ENCODE data around the gene CAMK2B.

Gene CAMK2B

DNA sequence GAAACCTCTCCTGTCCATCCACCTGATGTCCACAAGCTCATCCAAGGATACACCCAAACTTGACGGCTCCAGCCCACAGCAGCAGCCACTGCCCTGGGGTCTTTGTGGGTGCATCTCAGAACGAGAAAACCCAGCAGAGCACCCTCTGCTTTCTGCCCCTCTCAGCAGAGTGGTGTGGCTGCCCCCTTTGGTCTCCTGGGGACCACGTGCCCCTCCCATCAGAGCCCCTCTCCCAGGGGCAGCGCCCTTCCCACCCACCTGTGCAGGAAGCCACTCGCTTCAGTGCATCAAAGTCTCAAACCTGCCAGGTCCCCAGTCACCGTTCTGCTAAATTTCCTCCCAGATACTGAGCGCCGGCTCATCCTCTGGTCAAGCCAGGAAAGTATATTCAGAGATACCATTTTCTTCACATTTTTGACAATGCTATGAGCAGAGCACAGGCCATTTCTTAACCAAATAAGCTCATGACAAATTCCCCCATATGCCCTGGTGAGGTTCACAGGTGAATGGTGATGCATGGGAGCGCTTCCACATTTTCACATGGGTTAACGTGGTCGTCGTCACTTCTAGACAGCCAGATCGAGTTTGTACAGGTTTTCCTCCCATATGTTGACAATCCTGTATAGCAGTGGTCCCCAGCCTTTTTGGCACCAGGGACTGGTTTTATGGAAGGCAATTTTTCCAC lies 32.4 kb downstream of the CAMK2B start:
- Histone ChIP-seq H3K4me2 (ENCODE audit: low read length) (no peak overlapping the region), H3K36me3 (ENCODE audit: control insufficient read depth, low read length) (no peaks in the 10 kb centered on the region), H3K27ac (ENCODE audit: low read depth, low read length) (no peak overlapping the region), H3K9me3 (ENCODE audit: control insufficient read depth, insufficient read depth, low read length) (no peaks in the 10 kb centered on the region), H3K79me2 (ENCODE audit: control insufficient read depth, low read length) (no peaks in the 10 kb centered on the region), H3K9me2 (replicated peaks; ENCODE audit: control insufficient read depth, low read length) (no peaks in the 10 kb centered on the region), H4K20me1 (ENCODE audit: control insufficient read depth, insufficient read depth, low read depth, low read length) (no peaks in the 10 kb centered on the region), H3F3A (ENCODE audit: control insufficient read depth, insufficient read depth) (no peaks in the 10 kb centered on the region), H3K4me1 (ENCODE audit: control insufficient read depth, low read length) (no peaks in the 10 kb centered on the region), H3K4me3 (ENCODE audit: low read length) (no peak overlapping the region), H3K27me3 (ENCODE audit: control insufficient read depth, low read length) (peaks cover 56% of the 10 kb centered on the region)
- TF ChIP-seq EZH2phosphoT487 (IDR thresholded peaks at IDR 0.05; ENCODE audit: borderline replicate concordance, low read length) = no peak
- TF ChIP-seq, protein P1, sequence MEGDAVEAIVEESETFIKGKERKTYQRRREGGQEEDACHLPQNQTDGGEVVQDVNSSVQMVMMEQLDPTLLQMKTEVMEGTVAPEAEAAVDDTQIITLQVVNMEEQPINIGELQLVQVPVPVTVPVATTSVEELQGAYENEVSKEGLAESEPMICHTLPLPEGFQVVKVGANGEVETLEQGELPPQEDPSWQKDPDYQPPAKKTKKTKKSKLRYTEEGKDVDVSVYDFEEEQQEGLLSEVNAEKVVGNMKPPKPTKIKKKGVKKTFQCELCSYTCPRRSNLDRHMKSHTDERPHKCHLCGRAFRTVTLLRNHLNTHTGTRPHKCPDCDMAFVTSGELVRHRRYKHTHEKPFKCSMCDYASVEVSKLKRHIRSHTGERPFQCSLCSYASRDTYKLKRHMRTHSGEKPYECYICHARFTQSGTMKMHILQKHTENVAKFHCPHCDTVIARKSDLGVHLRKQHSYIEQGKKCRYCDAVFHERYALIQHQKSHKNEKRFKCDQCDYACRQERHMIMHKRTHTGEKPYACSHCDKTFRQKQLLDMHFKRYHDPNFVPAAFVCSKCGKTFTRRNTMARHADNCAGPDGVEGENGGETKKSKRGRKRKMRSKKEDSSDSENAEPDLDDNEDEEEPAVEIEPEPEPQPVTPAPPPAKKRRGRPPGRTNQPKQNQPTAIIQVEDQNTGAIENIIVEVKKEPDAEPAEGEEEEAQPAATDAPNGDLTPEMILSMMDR (IDR thresholded peaks at IDR 0.05; ENCODE audit: low read depth, low read length, poor library complexity, severe bottlenecking) = no peak

DNA sequence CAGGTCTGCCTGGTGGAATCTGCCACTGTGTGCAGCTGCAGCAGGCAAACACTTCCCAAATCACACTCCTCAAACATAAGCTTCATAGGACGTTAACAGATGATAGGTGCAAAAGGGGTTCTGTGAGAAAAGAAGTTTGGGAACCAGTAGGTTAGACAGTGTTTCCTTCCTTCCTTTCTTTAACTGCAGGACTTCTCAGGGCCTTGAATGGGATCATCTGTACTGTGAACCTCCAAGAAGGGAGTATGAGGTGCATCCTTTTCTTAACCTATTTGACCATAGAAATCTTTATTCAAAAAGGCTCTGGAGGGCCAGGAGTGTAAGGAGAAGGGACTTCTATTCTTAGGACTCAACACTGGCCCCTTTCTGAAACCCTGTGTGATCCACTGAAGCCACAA lies 33.0 kb downstream of the CAMK2B start:
- TF ChIP-seq, protein P1 (IDR thresholded peaks at IDR 0.05; ENCODE audit: low read depth, low read length, poor library complexity, severe bottlenecking) = no peak
- H4K20me1 ChIP-seq (ENCODE audit: control insufficient read depth, insufficient read depth, low read depth, low read length) = no peaks in the 10 kb centered on the region
- H3K4me1 ChIP-seq (ENCODE audit: control insufficient read depth, low read length) = no peaks in the 10 kb centered on the region
- H3F3A ChIP-seq (ENCODE audit: control insufficient read depth, insufficient read depth) = no peaks in the 10 kb centered on the region
- no peaks in the 10 kb centered on the region for H3K9me3 ChIP-seq (ENCODE audit: control insufficient read depth, insufficient read depth, low read length)
- no peaks in the 10 kb centered on the region for H3K79me2 ChIP-seq (ENCODE audit: control insufficient read depth, low read length)
- no peaks in the 10 kb centered on the region for H3K36me3 ChIP-seq (ENCODE audit: control insufficient read depth, low read length)
- H3K27me3 ChIP-seq (ENCODE audit: control insufficient read depth, low read length) = peaks cover 54% of the 10 kb centered on the region
- no peak overlapping the region for H3K27ac ChIP-seq (ENCODE audit: low read depth, low read length)
- H3K4me3 ChIP-seq (ENCODE audit: low read length) = no peak overlapping the region
- H3K9me2 ChIP-seq (replicated peaks; ENCODE audit: control insufficient read depth, low read length) = no peaks in the 10 kb centered on the region
- H3K4me2 ChIP-seq (ENCODE audit: low read length) = no peak overlapping the region

DNA sequence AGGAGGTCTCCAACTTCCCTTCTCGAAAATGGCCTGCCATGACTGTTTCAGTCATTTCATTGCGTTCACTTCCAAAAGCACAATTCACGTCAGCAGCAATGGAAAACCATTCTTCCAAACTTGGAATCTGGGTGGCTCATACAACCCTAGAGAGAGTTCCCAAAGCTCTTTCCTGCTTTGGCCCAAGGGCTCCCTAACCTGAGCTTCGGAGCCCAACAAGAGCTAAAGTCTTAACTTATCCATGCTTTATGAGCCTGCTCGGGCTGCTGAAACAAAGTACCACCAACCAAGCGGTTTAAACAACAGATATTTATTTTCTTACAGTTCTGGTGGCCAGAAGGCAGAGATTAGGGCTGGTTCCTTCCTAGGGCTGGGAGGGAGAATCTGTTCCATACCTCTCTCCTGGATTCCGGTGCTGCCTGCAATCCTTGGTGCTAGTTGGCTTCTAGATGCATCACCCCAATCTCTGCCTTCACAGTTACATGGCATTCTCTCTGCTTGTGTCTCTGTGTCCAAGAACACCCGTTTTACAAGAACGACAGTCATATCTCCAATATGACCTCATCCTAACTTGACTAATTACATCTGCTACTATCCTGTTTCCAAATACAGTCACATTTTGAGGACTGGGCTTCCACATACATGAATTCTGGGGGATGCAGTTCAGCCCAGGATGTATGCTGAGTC lies 33.5 kb downstream of the CAMK2B start:
- H3K27me3 ChIP-seq (ENCODE audit: control insufficient read depth, low read length) = peaks cover 49% of the 10 kb centered on the region
- no peak overlapping the region for H3K4me3 ChIP-seq (ENCODE audit: low read length)
- TF ChIP-seq, protein P1 (IDR thresholded peaks at IDR 0.05; ENCODE audit: low read depth, low read length, poor library complexity, severe bottlenecking) = no peak
- TF ChIP-seq EZH2phosphoT487 (IDR thresholded peaks at IDR 0.05; ENCODE audit: borderline replicate concordance, low read length) = no peak
- no peaks in the 10 kb centered on the region for H3F3A ChIP-seq (ENCODE audit: control insufficient read depth, insufficient read depth)
- H3K9me2 ChIP-seq (replicated peaks; ENCODE audit: control insufficient read depth, low read length) = no peaks in the 10 kb centered on the region
- no peak overlapping the region for H3K27ac ChIP-seq (ENCODE audit: low read depth, low read length)
- no peak overlapping the region for H3K4me2 ChIP-seq (ENCODE audit: low read length)
- no peaks in the 10 kb centered on the region for H3K9me3 ChIP-seq (ENCODE audit: control insufficient read depth, insufficient read depth, low read length)
- no peaks in the 10 kb centered on the region for H3K4me1 ChIP-seq (ENCODE audit: control insufficient read depth, low read length)
- H4K20me1 ChIP-seq (ENCODE audit: control insufficient read depth, insufficient read depth, low read depth, low read length) = no peaks in the 10 kb centered on the region
- no peaks in the 10 kb centered on the region for H3K79me2 ChIP-seq (ENCODE audit: control insufficient read depth, low read length)
- H3K36me3 ChIP-seq (ENCODE audit: control insufficient read depth, low read length) = no peaks in the 10 kb centered on the region
